SHP77 (cell line): ENCODE measurements around the gene RACGAP1.
"Not testable (repeated sequence)": the region's sequence is repeated elsewhere in the genome, so short reads cannot be mapped to it uniquely, and the experiment has no call there.

Source experiments
- DNase-seq, 2 experiments: peaks; one replicate each; lab custom pipeline; 2025; lab: John Stamatoyannopoulos, UW

Gene RACGAP1

DNA sequence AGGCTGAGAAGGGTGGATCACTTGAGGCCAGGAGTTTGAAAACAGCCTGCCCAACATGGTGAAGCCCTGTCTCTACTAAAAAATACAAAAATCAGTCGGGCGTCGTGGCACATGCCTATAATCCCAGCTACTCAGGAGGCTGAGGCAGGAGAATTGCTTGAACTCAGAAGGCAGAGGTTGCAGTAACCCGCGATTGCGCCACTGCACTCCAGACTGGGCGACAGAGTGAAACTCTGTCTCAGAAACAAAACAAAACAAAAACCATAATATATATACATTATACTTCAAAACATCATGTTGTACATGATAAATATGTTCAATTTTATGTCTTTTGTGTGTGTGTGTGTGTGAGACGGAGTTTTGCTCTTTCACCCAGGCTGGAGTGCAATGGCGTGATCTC is 5.2 kb upstream of the RACGAP1 start:
- not testable (repeated sequence) for DNase-seq

GRCh38 chr12:50026691-50027090 is 1.4 kb upstream of the RACGAP1 start:
- DNase-seq, result no peak

GRCh38 chr12:50024805-50025186 is 498 bp downstream of the RACGAP1 start:
- DNase-seq, result no peak

DNA sequence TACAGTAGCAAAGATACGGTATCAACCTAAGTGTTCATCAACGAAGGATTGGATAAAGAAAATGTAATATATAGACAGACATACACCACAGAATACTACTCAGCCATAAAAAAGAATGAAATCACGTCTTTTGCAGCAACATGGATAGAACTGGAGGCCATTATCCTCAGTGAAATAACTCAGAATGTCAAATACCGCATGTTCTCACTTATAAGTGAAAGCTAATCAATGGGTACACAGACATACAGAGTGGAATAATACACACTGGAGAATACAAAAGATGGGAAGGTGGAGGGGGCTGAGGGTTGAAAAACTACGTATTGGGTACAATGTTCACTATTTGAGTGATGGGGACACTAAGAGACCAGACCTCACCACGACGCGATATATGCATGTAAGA is 1.1 kb downstream of the RACGAP1 start:
- DNase-seq, result no peak

DNA sequence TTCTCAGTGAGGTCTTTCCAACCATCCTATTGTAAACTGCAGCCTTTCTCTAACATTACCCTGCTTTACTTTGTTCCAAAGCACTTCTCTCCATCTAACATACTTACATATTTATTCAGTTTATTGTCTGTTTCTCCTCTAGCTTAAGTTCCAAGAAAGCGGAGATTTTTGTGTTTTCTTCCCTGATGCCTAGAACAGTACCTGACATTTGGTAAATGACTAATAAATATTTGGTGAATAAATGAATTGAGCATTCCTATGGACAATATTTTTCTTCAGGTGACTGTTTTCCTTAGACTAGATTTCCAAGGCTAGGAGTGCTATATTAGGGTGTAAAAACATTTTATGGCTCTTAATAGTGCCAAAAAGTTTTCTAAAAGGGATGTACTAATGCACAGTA is 2.4 kb downstream of the RACGAP1 start:
- no peak for DNase-seq

DNA sequence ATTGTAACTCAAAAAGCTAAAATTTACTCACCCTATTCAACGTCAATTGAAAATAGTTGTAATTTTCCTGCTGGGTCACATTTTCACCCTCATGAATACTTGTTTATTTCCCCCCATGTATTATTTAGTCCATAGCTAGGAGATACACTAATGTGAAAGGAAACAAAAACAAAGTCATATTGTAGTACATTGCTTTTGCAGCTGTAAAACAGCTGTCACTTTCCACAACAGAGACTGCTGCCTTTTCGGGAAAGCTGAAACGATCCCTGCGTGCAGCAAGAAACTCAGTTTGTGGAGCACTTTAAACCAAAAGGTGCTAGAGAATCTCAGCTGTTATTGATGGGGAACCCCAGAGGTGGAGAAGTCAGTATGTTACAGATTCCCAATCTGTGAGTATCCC is 4.3 kb downstream of the RACGAP1 start:
- no peak for DNase-seq

GRCh38 chr12:50019524-50019923 is 5.8 kb downstream of the RACGAP1 start:
- DNase-seq, result no peak

DNA sequence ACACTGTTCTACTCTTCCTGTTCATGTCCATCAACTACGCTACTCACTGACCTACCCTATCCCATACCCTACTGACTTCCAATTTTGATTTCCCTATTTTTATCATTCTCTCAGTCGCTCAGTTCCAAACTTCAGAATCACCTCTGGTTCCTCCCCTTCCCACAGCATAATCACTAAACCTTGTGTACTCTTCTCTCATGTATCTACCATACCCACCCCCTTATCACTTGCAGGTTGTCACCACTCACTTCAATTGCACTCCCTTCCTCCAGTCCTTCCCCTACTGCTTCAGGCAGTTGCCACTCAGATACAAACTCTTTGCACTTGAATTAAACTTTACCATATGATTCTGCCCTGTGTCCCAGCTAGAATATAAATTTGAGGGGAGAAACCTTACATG is 6.3 kb downstream of the RACGAP1 start:
- DNase-seq, result no peak

- DNase-seq, result no peak
Observed at GRCh38 chr12:50018154-50018553, 7.1 kb downstream of the RACGAP1 start.

- DNase-seq, result no peak
Observed at GRCh38 chr12:50017641-50018040, 7.7 kb downstream of the RACGAP1 start.

DNA sequence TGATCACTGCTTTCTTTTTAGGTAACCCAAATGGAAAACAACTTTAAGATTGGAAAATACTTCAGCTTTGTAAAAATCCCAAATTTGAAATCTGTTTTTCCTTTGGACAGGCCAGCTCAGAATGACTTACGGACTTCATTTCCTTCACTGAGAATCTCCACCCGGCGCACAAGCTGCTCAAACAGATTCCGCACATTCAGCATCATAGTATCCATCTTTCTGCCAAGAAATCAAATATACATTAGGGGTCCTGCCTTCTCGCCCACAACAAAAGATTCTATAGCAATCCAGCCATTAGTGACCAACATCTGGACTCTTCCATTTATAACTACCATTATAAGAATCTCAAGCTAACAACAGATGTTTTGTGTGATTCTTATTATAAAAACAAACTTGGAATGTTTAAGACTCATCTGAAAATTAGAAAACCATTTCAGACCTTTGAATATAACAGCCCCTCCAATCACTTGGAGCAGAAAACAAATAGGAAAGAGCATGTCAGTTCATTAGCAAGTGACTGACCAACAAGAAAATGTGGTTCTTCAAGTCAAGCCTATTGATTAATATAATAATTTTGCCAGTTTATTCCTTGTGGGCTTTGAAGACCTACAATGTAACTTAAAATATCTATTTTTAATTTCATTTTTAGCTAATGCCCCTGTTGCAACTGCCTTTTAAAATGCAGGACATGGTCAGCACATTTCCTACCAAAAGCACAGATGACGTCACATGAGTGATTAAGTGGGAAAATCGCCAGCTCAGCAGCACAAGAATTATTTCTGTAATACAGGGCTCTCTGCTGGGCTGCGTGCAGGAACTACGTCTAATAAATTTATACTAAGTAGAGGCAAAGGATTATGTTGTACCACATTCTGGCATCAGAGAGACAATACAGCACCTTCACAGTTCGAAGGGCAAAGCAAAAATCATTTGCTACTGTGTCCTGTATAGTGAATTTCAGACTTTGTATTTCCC is 8.5 kb downstream of the RACGAP1 start:
- DNase-seq, result no peak

DNA sequence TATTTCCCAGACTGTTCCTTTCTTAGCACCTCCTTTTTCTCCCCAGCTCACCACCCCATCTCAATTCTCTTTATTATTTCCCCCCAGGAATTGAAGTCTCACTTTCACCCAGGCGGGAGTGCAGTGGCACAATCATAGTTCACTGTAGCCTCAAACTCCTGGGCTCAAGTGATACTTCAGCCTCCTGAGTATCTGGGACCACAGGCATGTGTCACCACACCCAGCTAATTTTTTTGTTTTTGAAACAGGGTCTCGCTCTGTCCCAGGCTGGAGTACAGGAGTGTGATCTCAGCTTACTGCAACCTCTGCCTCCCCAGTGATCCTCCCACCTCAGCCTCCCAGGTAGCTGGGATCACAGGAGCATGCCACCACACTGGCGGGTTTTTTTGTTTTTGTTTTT is 11.0 kb downstream of the RACGAP1 start:
- no peak for DNase-seq

DNA sequence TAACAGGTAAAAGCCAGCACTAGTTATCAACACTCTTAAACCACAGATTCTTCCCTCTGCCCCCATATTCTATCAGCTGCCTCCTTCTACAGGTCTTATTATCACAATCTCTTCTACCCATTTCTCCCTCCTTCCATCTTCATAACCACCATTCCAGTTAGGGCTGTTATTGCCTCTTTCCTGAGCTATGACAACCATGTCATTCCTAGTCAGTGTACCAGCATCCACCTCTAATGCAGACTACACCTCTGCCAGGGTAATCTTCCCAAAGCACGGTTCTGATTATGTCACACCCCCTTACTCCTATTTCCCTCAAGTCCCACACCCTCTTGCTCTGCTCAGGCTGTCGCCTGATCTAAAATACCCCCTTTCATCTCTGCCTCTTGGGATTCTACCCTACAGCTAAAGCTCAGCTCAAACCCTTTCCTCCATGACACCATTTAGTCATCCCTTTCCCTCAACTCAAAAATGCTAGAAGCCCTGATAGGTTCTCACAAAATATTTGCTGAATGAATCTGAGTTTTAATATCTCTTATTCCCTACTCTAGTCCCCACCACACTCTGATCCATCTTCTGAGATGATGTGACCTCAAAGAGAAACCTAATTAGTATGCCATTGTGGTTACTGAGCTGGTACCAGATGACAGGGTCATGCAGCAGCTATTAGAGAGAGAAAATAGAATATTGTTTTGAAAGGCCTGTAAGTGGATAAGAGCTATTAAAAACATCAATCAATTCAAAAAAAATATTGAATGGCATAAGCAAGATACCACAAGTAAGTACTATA is 11.7 kb downstream of the RACGAP1 start:
- DNase-seq, result no peak

GRCh38 chr12:50006754-50007442 is 18.4 kb downstream of the RACGAP1 start:
- no peak for DNase-seq

GRCh38 chr12:50006280-50006679 is 19.0 kb downstream of the RACGAP1 start:
- no peak for DNase-seq

DNA sequence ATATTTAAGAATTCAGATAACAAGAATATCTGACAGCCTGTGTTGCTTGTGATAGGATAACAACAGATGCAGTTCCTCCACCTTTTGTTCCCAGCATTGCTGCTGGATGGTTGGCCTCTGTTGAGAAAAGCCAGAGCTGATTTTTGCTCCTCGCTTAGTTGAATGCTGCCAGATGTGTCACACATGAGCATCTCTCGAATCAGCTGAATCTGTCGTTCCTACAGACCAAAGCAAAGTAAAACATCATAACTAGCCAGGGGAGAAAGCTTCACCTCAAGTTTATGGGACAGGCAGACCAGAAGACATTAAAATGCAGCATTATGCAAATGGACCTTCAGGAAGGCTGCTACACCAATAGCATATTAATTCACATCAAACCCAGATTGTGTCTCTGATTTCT is 20.1 kb downstream of the RACGAP1 start:
- no peak for DNase-seq

GRCh38 chr12:50004696-50005095 is 20.6 kb downstream of the RACGAP1 start:
- DNase-seq, result no peak

DNA sequence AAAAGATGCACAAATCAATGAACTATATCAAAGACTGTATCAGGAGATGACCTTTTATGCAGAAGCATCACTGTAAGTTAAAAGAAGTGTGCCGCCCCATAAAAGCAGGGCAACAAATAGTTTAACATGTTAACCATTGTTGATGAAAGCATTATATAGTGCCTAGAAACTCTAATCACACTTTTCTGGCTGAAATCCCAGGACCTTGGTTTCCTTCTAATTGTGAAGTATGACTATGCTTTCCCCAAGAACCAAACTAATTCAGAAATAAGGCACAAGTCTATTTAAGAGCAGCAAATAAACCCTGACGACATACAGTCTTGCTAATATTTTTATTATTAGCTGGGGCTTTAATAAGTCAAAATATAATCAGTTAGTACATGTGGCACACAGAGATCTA is 21.7 kb downstream of the RACGAP1 start:
- DNase-seq, result no peak

- no peak for DNase-seq
Observed at GRCh38 chr12:49998453-49998852, 26.8 kb downstream of the RACGAP1 start.

GRCh38 chr12:49990273-49990672 is 35.0 kb downstream of the RACGAP1 start:
- DNase-seq, result no peak

DNA sequence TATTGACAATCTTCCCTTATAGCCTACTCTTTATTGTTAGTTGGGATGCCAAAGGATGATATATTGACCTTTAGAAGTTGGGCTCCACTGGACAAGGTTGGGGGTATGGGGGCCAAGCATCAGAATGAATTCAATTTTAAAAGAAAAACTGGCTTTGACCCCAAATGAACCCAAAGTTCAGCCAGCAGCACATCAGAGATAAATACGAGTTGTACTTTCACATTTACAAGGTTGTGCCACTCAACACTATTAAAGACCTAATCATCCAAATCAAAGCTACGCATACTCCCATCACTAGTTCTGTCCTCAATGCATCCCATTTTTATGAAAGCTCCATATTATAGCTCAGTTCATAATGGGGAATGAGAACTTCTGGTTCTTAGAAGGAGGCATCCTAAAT is 35.9 kb downstream of the RACGAP1 start:
- DNase-seq, result not testable (repeated sequence)

GRCh38 chr12:49987625-49988303 is 37.5 kb downstream of the RACGAP1 start:
- no peak for DNase-seq
